ENCODE data around the gene ABHD11.

The ABHD11 gene

DNA sequence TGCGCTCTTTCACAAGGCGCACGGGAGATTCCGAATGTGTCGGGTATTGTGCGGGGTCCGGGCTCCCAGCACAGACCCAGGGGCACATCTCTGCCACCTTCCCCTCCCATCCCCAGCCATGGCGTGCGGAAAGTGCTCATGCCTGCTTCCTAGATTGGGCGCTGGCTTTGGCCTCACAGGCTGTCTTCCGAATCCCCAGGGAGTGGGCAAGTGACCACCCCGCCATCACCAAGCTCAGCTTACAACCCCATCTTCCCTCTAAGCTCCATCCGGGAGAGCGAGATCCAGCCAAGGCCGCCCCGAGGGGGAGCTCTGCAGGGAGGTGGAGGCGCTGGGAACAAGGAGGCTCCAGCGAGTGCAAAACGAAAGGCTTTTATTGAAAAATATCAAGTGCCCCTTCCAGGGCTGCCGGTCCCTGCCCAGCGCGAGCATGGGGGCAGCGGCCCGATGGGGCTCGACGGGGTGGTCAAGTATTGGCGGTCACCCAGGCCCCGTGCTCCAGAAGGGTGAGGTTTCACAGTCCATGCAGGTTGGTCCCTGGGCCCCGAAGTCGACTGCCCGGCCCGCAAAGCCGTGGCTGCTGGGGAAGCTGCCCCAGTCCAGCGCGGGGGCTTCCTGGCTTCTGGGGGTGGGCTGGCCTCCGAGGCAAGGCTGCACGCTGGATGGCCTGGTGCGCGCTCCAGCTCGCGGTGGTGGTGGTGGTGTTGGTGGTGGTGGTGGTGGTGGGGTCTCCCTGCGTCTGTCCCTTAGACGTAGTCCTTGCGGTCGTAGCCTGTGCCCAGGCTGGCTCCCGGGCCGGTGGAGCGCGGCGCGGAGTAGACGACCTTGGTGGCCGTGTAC lies 30.3 kb upstream of the ABHD11 start:
- no peak overlapping the region for H4K91ac ChIP-seq (ENCODE audit: low read depth, low read length, poor library complexity)
- peaks cover 0 to 9% of the 10 kb centered on the region in 2 donors for H3K4me1 ChIP-seq (ENCODE audit: control insufficient read depth in 2 of 2, insufficient read depth in 1 of 2, low read depth in 1 of 2, low read length in 2 of 2)
- peak overlapping the region; percentile 89 for H3K14ac ChIP-seq (ENCODE audit: low read length)
- H3K36me3 ChIP-seq (replicated peaks in 1 of 2; ENCODE audit: control insufficient read depth in 2 of 2, insufficient read depth in 2 of 2, low read length in 2 of 2) = no peaks in the 10 kb centered on the region
- no peak overlapping the region for H3K9ac ChIP-seq (ENCODE audit: low read depth, low read length, poor library complexity)
- peak overlapping the region; percentile 99 for H3K23ac ChIP-seq (ENCODE audit: low read depth, low read length, poor library complexity)
- H2BK5ac ChIP-seq (ENCODE audit: low read length) = peak overlapping the region; percentile 39
- H3K4me3 ChIP-seq (ENCODE audit: low read length in 2 of 2) = no peak overlapping the region
- H2AFZ ChIP-seq (ENCODE audit: low read length) = peak overlapping the region; percentile 85
- peak overlapping the region; percentile 96 for H2BK15ac ChIP-seq (ENCODE audit: low read length)
- H3K18ac ChIP-seq (ENCODE audit: low read length) = peak overlapping the region; percentile 99
- peak overlapping the region; percentile 99 for H2AK5ac ChIP-seq (ENCODE audit: low read depth, low read length)
- H3K9me3 ChIP-seq (replicated peaks in 1 of 2; ENCODE audit: control insufficient read depth in 2 of 2, insufficient read depth in 1 of 2, low read depth in 1 of 2, low read length in 2 of 2) = peaks cover 0 to 3% of the 10 kb centered on the region in 2 donors
- no peak for DNase-seq (ENCODE audit: low spot score)
- H3K27me3 ChIP-seq (ENCODE audit: control insufficient read depth in 3 of 3, insufficient read depth in 3 of 3, low read depth in 1 of 3, low read length in 3 of 3) = peaks cover 0 to 45% (median 15%) of the 10 kb centered on the region in 3 experiments
- H4K8ac ChIP-seq (ENCODE audit: low read depth, low read length) = peak overlapping the region; percentile 52
- peak overlapping the region; percentile 76 for H3K4ac ChIP-seq (ENCODE audit: low read length)
- no peaks in the 10 kb centered on the region for H3K79me1 ChIP-seq (ENCODE audit: low read depth, low read length)
- no CpG with 5 or more reads among the region's 53 CpGs for WGBS, 2 donors (ENCODE audit: extremely low coverage in 2 of 2, insufficient read length in 2 of 2, insufficient replicate concordance in 1 of 2)
- H2BK12ac ChIP-seq (ENCODE audit: low read length) = no peak overlapping the region
- no peak overlapping the region for H3K27ac ChIP-seq (replicated peaks; ENCODE audit: low read length)
- no peak overlapping the region for H3K4me2 ChIP-seq (ENCODE audit: insufficient read depth, low read length, poor library complexity, severe bottlenecking)
- peak overlapping the region; percentile 41 for H2BK120ac ChIP-seq (ENCODE audit: low read depth, low read length)

DNA sequence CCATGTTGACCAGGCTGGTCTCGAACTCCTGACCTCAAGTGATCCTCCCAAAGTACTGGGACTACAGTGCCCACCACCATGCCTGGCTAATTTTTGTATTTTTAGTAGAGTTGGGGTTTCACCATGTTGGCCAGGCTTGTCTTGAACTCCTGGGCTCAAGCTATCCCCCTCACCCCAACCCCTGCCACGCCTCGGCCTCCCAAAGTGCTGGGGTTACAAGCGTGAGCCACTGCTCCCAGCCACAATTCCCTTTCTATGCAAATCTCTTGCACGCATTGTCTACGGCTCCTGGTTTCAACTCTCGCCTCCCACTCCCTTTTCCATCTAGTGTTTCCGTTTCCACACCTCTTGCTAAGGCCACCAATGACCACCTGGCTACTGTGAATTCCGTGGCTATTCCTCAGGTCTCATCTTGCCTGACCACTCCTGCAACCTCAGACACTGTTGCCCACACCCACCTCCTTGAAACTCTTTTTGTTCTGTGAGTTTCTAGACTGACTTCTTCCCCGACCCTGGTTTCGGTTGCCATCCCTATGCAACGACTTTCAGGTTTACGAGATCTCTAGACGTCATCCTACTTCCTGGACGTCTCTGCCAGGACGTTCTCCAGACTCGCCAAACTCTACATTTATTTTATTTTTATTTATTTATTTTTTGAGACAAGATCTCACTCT lies 28.1 kb upstream of the ABHD11 start:
- peaks cover 0 to 3% of the 10 kb centered on the region in 2 donors for H3K9me3 ChIP-seq (replicated peaks in 1 of 2; ENCODE audit: control insufficient read depth in 2 of 2, insufficient read depth in 1 of 2, low read depth in 1 of 2, low read length in 2 of 2)
- H2BK5ac ChIP-seq (ENCODE audit: low read length) = no peak overlapping the region
- no peak for DNase-seq (ENCODE audit: low spot score)
- no peak overlapping the region for H3K18ac ChIP-seq (ENCODE audit: low read length)
- peaks cover 0 to 41% (median 15%) of the 10 kb centered on the region in 3 experiments for H3K27me3 ChIP-seq (ENCODE audit: control insufficient read depth in 3 of 3, insufficient read depth in 3 of 3, low read depth in 1 of 3, low read length in 3 of 3)
- no peak overlapping the region for H3K9ac ChIP-seq (ENCODE audit: low read depth, low read length, poor library complexity)
- no peak overlapping the region for H3K4me3 ChIP-seq (ENCODE audit: low read length in 2 of 2)
- H2BK12ac ChIP-seq (ENCODE audit: low read length) = no peak overlapping the region
- no peak overlapping the region for H3K14ac ChIP-seq (ENCODE audit: low read length)
- H2AK5ac ChIP-seq (ENCODE audit: low read depth, low read length) = no peak overlapping the region
- no CpG with 5 or more reads among the region's 17 CpGs for WGBS, 2 donors (ENCODE audit: extremely low coverage in 2 of 2, insufficient read length in 2 of 2, insufficient replicate concordance in 1 of 2)
- H4K91ac ChIP-seq (ENCODE audit: low read depth, low read length, poor library complexity) = no peak overlapping the region
- no peak overlapping the region for H3K4me2 ChIP-seq (ENCODE audit: insufficient read depth, low read length, poor library complexity, severe bottlenecking)
- H3K79me1 ChIP-seq (ENCODE audit: low read depth, low read length) = no peaks in the 10 kb centered on the region
- no peak overlapping the region for H2AFZ ChIP-seq (ENCODE audit: low read length)
- no peak overlapping the region for H2BK15ac ChIP-seq (ENCODE audit: low read length)
- no peak overlapping the region for H3K27ac ChIP-seq (replicated peaks; ENCODE audit: low read length)
- H3K4me1 ChIP-seq (ENCODE audit: control insufficient read depth in 2 of 2, insufficient read depth in 1 of 2, low read depth in 1 of 2, low read length in 2 of 2) = peaks cover 0 to 12% of the 10 kb centered on the region in 2 donors
- H3K36me3 ChIP-seq (replicated peaks in 1 of 2; ENCODE audit: control insufficient read depth in 2 of 2, insufficient read depth in 2 of 2, low read length in 2 of 2) = no peaks in the 10 kb centered on the region
- H3K23ac ChIP-seq (ENCODE audit: low read depth, low read length, poor library complexity) = no peak overlapping the region
- H4K8ac ChIP-seq (ENCODE audit: low read depth, low read length) = no peak overlapping the region
- no peak overlapping the region for H3K4ac ChIP-seq (ENCODE audit: low read length)
- no peak overlapping the region for H2BK120ac ChIP-seq (ENCODE audit: low read depth, low read length)

DNA sequence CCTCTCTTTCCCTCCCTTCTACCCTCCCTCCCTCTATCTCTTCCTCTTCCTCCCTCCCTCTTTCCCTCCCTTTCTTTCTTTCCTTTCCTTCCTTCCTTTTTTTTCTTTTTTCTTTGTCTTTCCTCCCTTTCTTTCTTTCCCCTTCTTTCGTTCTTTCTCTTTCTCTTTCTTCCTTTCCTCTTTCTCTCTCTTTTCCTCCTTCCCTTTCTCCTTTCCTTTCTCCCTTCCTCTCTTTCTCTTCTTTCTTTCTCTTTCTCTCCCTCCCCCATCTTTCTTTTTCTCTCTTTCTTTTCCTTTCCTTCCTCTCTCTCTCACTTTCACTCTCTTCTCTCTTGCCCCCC lies 24.0 kb upstream of the ABHD11 start:
- H3K4me1 ChIP-seq (ENCODE audit: control insufficient read depth in 2 of 2, insufficient read depth in 1 of 2, low read depth in 1 of 2, low read length in 2 of 2) = peaks cover 0 to 3% of the 10 kb centered on the region in 2 donors
- DNase-seq (ENCODE audit: low spot score) = no peak
- no peak overlapping the region for H2AK5ac ChIP-seq (ENCODE audit: low read depth, low read length)
- H2BK120ac ChIP-seq (ENCODE audit: low read depth, low read length) = no peak overlapping the region
- no peak overlapping the region for H4K8ac ChIP-seq (ENCODE audit: low read depth, low read length)
- H3K23ac ChIP-seq (ENCODE audit: low read depth, low read length, poor library complexity) = no peak overlapping the region
- peaks cover 0 to under 1% (median 0%) of the 10 kb centered on the region in 3 experiments for H3K27me3 ChIP-seq (ENCODE audit: control insufficient read depth in 3 of 3, insufficient read depth in 3 of 3, low read depth in 1 of 3, low read length in 3 of 3)
- no peaks in the 10 kb centered on the region for H3K79me1 ChIP-seq (ENCODE audit: low read depth, low read length)
- no peak overlapping the region for H3K27ac ChIP-seq (replicated peaks; ENCODE audit: low read length)
- no peak overlapping the region for H2AFZ ChIP-seq (ENCODE audit: low read length)
- no peak overlapping the region for H3K9ac ChIP-seq (ENCODE audit: low read depth, low read length, poor library complexity)
- no peaks in the 10 kb centered on the region for H3K9me3 ChIP-seq (replicated peaks in 1 of 2; ENCODE audit: control insufficient read depth in 2 of 2, insufficient read depth in 1 of 2, low read depth in 1 of 2, low read length in 2 of 2)
- H3K4me3 ChIP-seq (ENCODE audit: low read length in 2 of 2) = no peak overlapping the region
- no peak overlapping the region for H3K4ac ChIP-seq (ENCODE audit: low read length)
- no peak overlapping the region for H3K18ac ChIP-seq (ENCODE audit: low read length)
- no peak overlapping the region for H2BK5ac ChIP-seq (ENCODE audit: low read length)
- no peak overlapping the region for H2BK12ac ChIP-seq (ENCODE audit: low read length)
- H4K91ac ChIP-seq (ENCODE audit: low read depth, low read length, poor library complexity) = no peak overlapping the region
- H3K36me3 ChIP-seq (replicated peaks in 1 of 2; ENCODE audit: control insufficient read depth in 2 of 2, insufficient read depth in 2 of 2, low read length in 2 of 2) = no peaks in the 10 kb centered on the region
- H3K4me2 ChIP-seq (ENCODE audit: insufficient read depth, low read length, poor library complexity, severe bottlenecking) = no peak overlapping the region
- H3K14ac ChIP-seq (ENCODE audit: low read length) = no peak overlapping the region
- no CpG with 5 or more reads among the region's 1 CpG for WGBS, 2 donors (ENCODE audit: extremely low coverage in 2 of 2, insufficient read length in 2 of 2, insufficient replicate concordance in 1 of 2)
- no peak overlapping the region for H2BK15ac ChIP-seq (ENCODE audit: low read length)
